CD4-positive, alpha-beta memory T cell (primary cell): ENCODE data around the gene NEMP2. TPM values are rescaled to one million over a fixed set of nuclear protein-coding genes. Genes with fewer than 3 reads are reported as not detected.
A peak's percentile ranks its signal among the peaks of the same experiment; 100 is the strongest.

Source experiments
- CTCF ChIA-PET: fragments of 350-600 bp; sonication (Branson Sonifier 250); formaldehyde crosslinking; loops from one replicate; lab custom pipeline; 2021; ENCODE audit warnings: inconsistent platforms; ENCODE audit not compliant: partially characterized antibody; lab: Charles Lee
- POLR2A ChIA-PET: fragments of 350-600 bp; sonication (Branson Sonifier 250); formaldehyde crosslinking; loops from one replicate; lab custom pipeline; 2021; ENCODE audit not compliant: partially characterized antibody; lab: Charles Lee
- DNase-seq, 5 donors: peaks; one replicate each; pipeline versions ENCODE4 v3.0.0 to v3.0.0-alpha.2; 2020 to 2022; ENCODE audit warnings: mixed read lengths in 1 of 5
- H3K27ac ChIP-seq: one replicate; pipeline ENCODE4 v1.7.0; 2013; ENCODE audit warnings: low read depth, low read length
- H3K27me3 ChIP-seq: 2 replicates; pipeline ENCODE4 v1.7.0; 2013; ENCODE audit warnings: mild to moderate bottlenecking, low read length, moderate library complexity; ENCODE audit not compliant: insufficient read depth
- H3K36me3 ChIP-seq: 2 replicates; pipeline ENCODE4 v1.7.0; 2013; ENCODE audit warnings: mild to moderate bottlenecking, low read length, moderate library complexity; ENCODE audit not compliant: insufficient read depth
- H3K4me1 ChIP-seq: 2 replicates; pipeline ENCODE4 v1.7.0; 2013; ENCODE audit warnings: mild to moderate bottlenecking, low read length, moderate library complexity; ENCODE audit not compliant: insufficient read depth
- H3K4me3 ChIP-seq, 2 donors: one replicate each; pipeline ENCODE4 v1.7.0; 2013; ENCODE audit warnings: low read length in 2 of 2, mild to moderate bottlenecking in 1 of 2
- H3K9me3 ChIP-seq, 2 donors: one replicate each; pipeline ENCODE4 v1.7.0; 2013; ENCODE audit warnings: low read length in 2 of 2, control low read depth in 1 of 2; ENCODE audit not compliant: control insufficient read depth in 1 of 2
- H3K27ac Mint-ChIP-seq, 7 donors: one replicate each; pipeline ENCODE4 v1.8.0; 2020 to 2021; ENCODE audit warnings: mixed read lengths in 7 of 7, mild to moderate bottlenecking in 6 of 7, inconsistent platforms in 3 of 7, moderate library complexity in 3 of 7
- H3K27me3 Mint-ChIP-seq, 2 donors: one replicate each; pipeline ENCODE4 v1.8.0; 2020 to 2021; ENCODE audit warnings: mixed read lengths in 2 of 2
- H3K36me3 Mint-ChIP-seq, 2 donors: one replicate each; pipeline ENCODE4 v1.8.0; 2020 to 2021; ENCODE audit warnings: mixed read lengths in 2 of 2, inconsistent platforms in 1 of 2, mild to moderate bottlenecking in 1 of 2
- H3K4me1 Mint-ChIP-seq, 4 donors: one replicate each; pipeline ENCODE4 v1.8.0; 2020 to 2021; ENCODE audit warnings: mixed read lengths in 4 of 4, mild to moderate bottlenecking in 1 of 4
- H3K4me3 Mint-ChIP-seq, 8 donors: one replicate each; pipeline ENCODE4 v1.8.0; 2020 to 2021; ENCODE audit warnings: mixed read lengths in 8 of 8, mild to moderate bottlenecking in 7 of 8, moderate library complexity in 6 of 8, inconsistent platforms in 3 of 8
- H3K9me3 Mint-ChIP-seq, 8 donors: one replicate each; pipeline ENCODE4 v1.8.0; 2020 to 2021; ENCODE audit warnings: mixed read lengths in 8 of 8, mild to moderate bottlenecking in 5 of 8, inconsistent platforms in 3 of 8, moderate library complexity in 1 of 8
- intact Hi-C: fragments of 100-400 bp; cut with micrococcal nuclease; formaldehyde crosslinking; loops from one replicate; pipeline ENCODE4 v1.15.1; 2023
- polyA plus RNA-seq, 2 donors: library from polyadenylated mRNA; unstranded; fragments of 300-500 nt; fragmentation: Illumina TruSeq; gene quantifications; one replicate each; pipeline ENCODE4 v1.2.3, GENCODE V29; 2021
- total RNA-seq, 2 experiments: library from RNA; stranded (reverse); gene quantifications; one replicate each; pipeline ENCODE4 v1.2.3, GENCODE V29; 2021

NEMP2 gene
- total and polyA plus RNA-seq, 4 experiments from 2014 or later, result 10.9 to 21.2 (median 16.3) TPM

DNA sequence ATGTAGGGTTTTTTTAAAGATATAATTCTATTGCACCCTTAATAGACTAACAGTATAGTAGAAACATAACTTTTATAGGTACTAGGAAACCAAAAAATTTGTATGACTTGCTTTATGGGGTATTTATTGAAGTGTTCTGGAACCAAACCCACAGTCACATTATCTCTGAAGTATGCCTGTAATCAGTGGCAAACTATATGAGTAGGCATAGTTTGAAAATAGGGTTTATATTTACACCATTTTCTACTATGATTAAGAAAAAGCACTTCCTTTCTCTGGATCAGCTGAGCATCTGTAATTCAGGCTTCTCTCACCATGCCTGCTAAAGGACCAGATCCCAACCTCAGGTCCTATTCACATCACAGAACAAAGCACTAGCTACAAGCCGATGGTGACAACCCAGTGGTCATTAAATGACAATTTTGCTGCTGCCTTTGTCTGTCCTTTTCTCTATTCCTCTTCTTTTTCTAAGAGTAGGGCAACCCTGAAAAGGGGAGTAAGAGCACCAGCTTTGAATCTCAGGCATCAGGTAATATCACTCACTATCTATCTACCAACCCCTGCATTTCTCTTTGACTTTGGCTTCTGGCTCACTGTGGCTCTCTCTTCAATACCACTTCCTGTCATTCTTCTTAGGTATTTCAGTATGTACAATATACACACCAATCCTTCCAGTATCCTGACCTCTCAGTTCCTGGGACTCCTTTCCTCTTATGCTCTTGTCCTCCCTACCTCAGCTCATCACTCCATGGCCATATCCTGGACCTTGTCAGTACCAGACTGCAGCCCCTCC, 14.4 kb downstream of the NEMP2 start:
- H3K27ac Mint-ChIP-seq, result peak overlapping the region; percentile 2 to 75 (median 53)
- H3K9me3 Mint-ChIP-seq, result no peaks in the 10 kb centered on the region
- no peak overlapping the region for H3K4me3 ChIP-seq
- no peak overlapping the region for H3K27ac ChIP-seq
- ChIA-PET CTCF (interaction anchor here (0.8 kb wide), 1 partner anchor 14 kb away, joined by 3 read pairs; no protein-coding TSS in a partner anchor), POLR2A (interaction anchor here (0.8 to 3.5 kb wide), 5 partner anchors 9 to 30 kb away, joined by 3 to 23 read pairs (median 4); partner anchors contain the start of gene NEMP2)
- H3K4me1 Mint-ChIP-seq, result peaks cover 30 to 51% (median 39%) of the 10 kb centered on the region in 4 donors
- peaks cover 15 to 21% of the 10 kb centered on the region in 2 donors for H3K36me3 Mint-ChIP-seq
- no peaks in the 10 kb centered on the region for H3K27me3 Mint-ChIP-seq
- H3K27me3 ChIP-seq, result no peaks in the 10 kb centered on the region
- H3K9me3 ChIP-seq, result no peaks in the 10 kb centered on the region
- peaks cover 36% of the 10 kb centered on the region for H3K4me1 ChIP-seq
- peak overlapping the region in 7 of 8 donors; percentile 1 to 67 (median 11) for H3K4me3 Mint-ChIP-seq
- intact Hi-C loops, result loop anchor here (1.0 to 5.0 kb wide), 3 partner anchors 10 to 113 kb away; partner anchors contain the start of genes MFSD6 and NEMP2
- DNase-seq, result peak in 4 of 5 donors; percentile 24 to 39 (median 32)
- H3K36me3 ChIP-seq, result no peaks in the 10 kb centered on the region

GRCh38 chr2:190517468-190517867, 17.1 kb downstream of the NEMP2 start:
- no peak overlapping the region for H3K4me3 Mint-ChIP-seq
- intact Hi-C loops, result loop anchor here (2.0 to 5.0 kb wide), 2 partner anchors 110 to 135 kb away; partner anchors contain the start of gene MFSD6
- peak overlapping the region in 2 of 7 donors; percentile 3 to 85 for H3K27ac Mint-ChIP-seq
- Histone ChIP-seq H3K27me3 (no peaks in the 10 kb centered on the region), H3K27ac (no peak overlapping the region), H3K4me3 (no peak overlapping the region), H3K36me3 (no peaks in the 10 kb centered on the region), H3K4me1 (peaks cover 42% of the 10 kb centered on the region), H3K9me3 (no peaks in the 10 kb centered on the region)
- DNase-seq, result no peak
- H3K9me3 Mint-ChIP-seq, result no peaks in the 10 kb centered on the region
- H3K36me3 Mint-ChIP-seq, result peaks cover 17 to 26% of the 10 kb centered on the region in 2 donors
- peaks cover 30 to 58% (median 45%) of the 10 kb centered on the region in 4 donors for H3K4me1 Mint-ChIP-seq
- CTCF ChIA-PET, result interaction anchor here (0.7 to 3.8 kb wide), 7 partner anchors 11 to 314 kb away, joined by 3 to 18 read pairs (median 4); no protein-coding TSS in a partner anchor
- POLR2A ChIA-PET, result interaction anchor here (0.6 to 5.3 kb wide), 4 partner anchors 8 to 110 kb away, joined by 3 to 37 read pairs (median 8); partner anchors contain the start of genes MFSD6 and NEMP2
- H3K27me3 Mint-ChIP-seq, result no peaks in the 10 kb centered on the region

DNA sequence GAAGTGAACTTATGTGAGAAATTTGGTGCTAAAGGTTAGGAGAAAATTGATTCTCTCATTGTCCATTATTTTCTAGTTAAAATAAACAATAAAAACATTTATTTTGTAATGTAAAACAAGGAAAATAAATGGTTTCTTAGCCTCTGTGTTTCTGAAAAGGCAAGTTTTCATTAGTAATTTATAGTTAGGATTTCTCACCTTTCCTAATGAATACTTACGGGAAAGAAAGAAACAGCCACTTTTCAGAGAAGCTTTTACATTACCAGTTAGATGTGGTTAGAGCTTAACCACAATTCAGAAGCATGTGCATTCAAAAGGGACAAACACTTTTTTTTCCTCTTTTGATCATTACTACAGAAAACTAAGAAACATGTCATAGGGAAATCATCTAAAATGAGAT, 18.8 kb downstream of the NEMP2 start:
- Histone ChIP-seq H3K4me1 (peaks cover 37% of the 10 kb centered on the region), H3K9me3 (no peaks in the 10 kb centered on the region), H3K4me3 (no peak overlapping the region), H3K27ac (no peak overlapping the region), H3K27me3 (no peaks in the 10 kb centered on the region), H3K36me3 (no peaks in the 10 kb centered on the region)
- POLR2A ChIA-PET, result interaction anchor here (0.9 to 5.3 kb wide), 6 partner anchors 15 to 366 kb away, joined by 3 to 37 read pairs (median 6); partner anchors contain the start of genes GLS, MFSD6 and NEMP2
- peak in 4 of 5 donors; percentile 53 to 65 (median 58) for DNase-seq
- no peaks in the 10 kb centered on the region for H3K9me3 Mint-ChIP-seq
- intact Hi-C loops, result loop anchor here (2.0 to 5.0 kb wide), 2 partner anchors 108 to 133 kb away; partner anchors contain the start of gene MFSD6
- H3K4me1 Mint-ChIP-seq, result peaks cover 20 to 45% (median 33%) of the 10 kb centered on the region in 4 donors
- H3K36me3 Mint-ChIP-seq, result peaks cover 11 to 27% of the 10 kb centered on the region in 2 donors
- peak overlapping the region in 7 of 8 donors; percentile 22 to 68 (median 50) for H3K4me3 Mint-ChIP-seq
- CTCF ChIA-PET, result interaction anchor here (0.7 to 3.8 kb wide), 4 partner anchors 14 to 165 kb away, joined by 3 to 18 read pairs (median 4); no protein-coding TSS in a partner anchor
- H3K27me3 Mint-ChIP-seq, result no peaks in the 10 kb centered on the region
- H3K27ac Mint-ChIP-seq, result peak overlapping the region; percentile 8 to 84 (median 62)

GRCh38 chr2:190514676-190515075, 19.8 kb downstream of the NEMP2 start:
- Mint-ChIP-seq H3K4me3 (peak overlapping the region in 2 of 8 donors; percentile 12 to 26), H3K4me1 (peaks cover 13 to 35% (median 24%) of the 10 kb centered on the region in 4 donors), H3K9me3 (no peaks in the 10 kb centered on the region), H3K27ac (peak overlapping the region in 1 of 7 donors; percentile 70), H3K27me3 (no peaks in the 10 kb centered on the region), H3K36me3 (peaks cover 11 to 31% of the 10 kb centered on the region in 2 donors)
- ChIA-PET POLR2A (interaction anchor here (2.1 to 5.3 kb wide), 3 partner anchors 19 to 367 kb away, joined by 8 to 37 read pairs (median 13); partner anchors contain the start of genes GLS, MFSD6 and NEMP2), CTCF (interaction anchor here (1.0 to 3.8 kb wide), 3 partner anchors 19 to 166 kb away, joined by 3 to 18 read pairs (median 3); no protein-coding TSS in a partner anchor)
- Histone ChIP-seq H3K27me3 (no peaks in the 10 kb centered on the region), H3K36me3 (no peaks in the 10 kb centered on the region), H3K4me3 (no peak overlapping the region), H3K9me3 (no peaks in the 10 kb centered on the region), H3K27ac (no peak overlapping the region), H3K4me1 (peaks cover 27% of the 10 kb centered on the region)
- intact Hi-C loops, result loop anchor here (5.0 kb wide), 1 partner anchor 107 kb away; the partner anchor contains the start of gene MFSD6
- no peak for DNase-seq

GRCh38 chr2:190513877-190514276, 20.6 kb downstream of the NEMP2 start:
- Histone ChIP-seq H3K27ac (no peak overlapping the region), H3K27me3 (no peaks in the 10 kb centered on the region), H3K9me3 (no peaks in the 10 kb centered on the region), H3K4me1 (peaks cover 23% of the 10 kb centered on the region), H3K4me3 (no peak overlapping the region), H3K36me3 (peaks cover 3% of the 10 kb centered on the region)
- intact Hi-C loops, result no loop called here
- H3K9me3 Mint-ChIP-seq, result no peaks in the 10 kb centered on the region
- H3K27ac Mint-ChIP-seq, result peak overlapping the region in 2 of 7 donors; percentile 10 to 70
- ChIA-PET POLR2A (interaction anchor here (0.8 to 5.3 kb wide), 2 partner anchors 20 to 136 kb away, joined by 3 to 37 read pairs; partner anchors contain the start of gene NEMP2), CTCF (interaction anchor here (1.0 kb wide), 1 partner anchor 103 kb away, joined by 3 read pairs; no protein-coding TSS in a partner anchor)
- DNase-seq, result no peak
- no peak overlapping the region for H3K4me3 Mint-ChIP-seq
- peaks cover 10 to 27% (median 19%) of the 10 kb centered on the region in 4 donors for H3K4me1 Mint-ChIP-seq
- H3K27me3 Mint-ChIP-seq, result no peaks in the 10 kb centered on the region
- H3K36me3 Mint-ChIP-seq, result peaks cover 11 to 33% of the 10 kb centered on the region in 2 donors

- H3K36me3 Mint-ChIP-seq, result peaks cover 11 to 42% of the 10 kb centered on the region in 2 donors
- H3K27me3 Mint-ChIP-seq, result no peaks in the 10 kb centered on the region
- Histone ChIP-seq H3K36me3 (peaks cover 5% of the 10 kb centered on the region), H3K27ac (no peak overlapping the region), H3K9me3 (no peaks in the 10 kb centered on the region), H3K4me1 (peaks cover 23% of the 10 kb centered on the region), H3K4me3 (no peak overlapping the region), H3K27me3 (no peaks in the 10 kb centered on the region)
- no peak overlapping the region for H3K4me3 Mint-ChIP-seq
- H3K27ac Mint-ChIP-seq, result peak overlapping the region in 4 of 7 donors; percentile 33 to 77 (median 62)
- POLR2A ChIA-PET, result no interaction called here
- no peak for DNase-seq
- intact Hi-C loops, result no loop called here
- CTCF ChIA-PET, result interaction anchor here (2.0 kb wide), 1 partner anchor 123 kb away, joined by 4 read pairs; no protein-coding TSS in a partner anchor
- H3K4me1 Mint-ChIP-seq, result peaks cover 10 to 27% (median 19%) of the 10 kb centered on the region in 4 donors
- H3K9me3 Mint-ChIP-seq, result no peaks in the 10 kb centered on the region
Observed at GRCh38 chr2:190512539-190513095, 21.9 kb downstream of the NEMP2 start.
